Stimulated activated CD8-positive, alpha-beta memory T cell treated with anti-CD3 and anti-CD28 coated beads, Interleukin-4, amount 100 ng/mL, for 24 hours (primary cell): ENCODE measurements around the gene AMOTL1.
"Not testable (repeated sequence)": the region's sequence is repeated elsewhere in the genome, so short reads cannot be mapped to it uniquely, and the experiment has no call there.

Source experiments
- DNase-seq: peaks from one replicate; pipeline ENCODE4 v3.0.0-alpha.2; 2020; ENCODE audit warnings: low read depth

AMOTL1 gene

DNA sequence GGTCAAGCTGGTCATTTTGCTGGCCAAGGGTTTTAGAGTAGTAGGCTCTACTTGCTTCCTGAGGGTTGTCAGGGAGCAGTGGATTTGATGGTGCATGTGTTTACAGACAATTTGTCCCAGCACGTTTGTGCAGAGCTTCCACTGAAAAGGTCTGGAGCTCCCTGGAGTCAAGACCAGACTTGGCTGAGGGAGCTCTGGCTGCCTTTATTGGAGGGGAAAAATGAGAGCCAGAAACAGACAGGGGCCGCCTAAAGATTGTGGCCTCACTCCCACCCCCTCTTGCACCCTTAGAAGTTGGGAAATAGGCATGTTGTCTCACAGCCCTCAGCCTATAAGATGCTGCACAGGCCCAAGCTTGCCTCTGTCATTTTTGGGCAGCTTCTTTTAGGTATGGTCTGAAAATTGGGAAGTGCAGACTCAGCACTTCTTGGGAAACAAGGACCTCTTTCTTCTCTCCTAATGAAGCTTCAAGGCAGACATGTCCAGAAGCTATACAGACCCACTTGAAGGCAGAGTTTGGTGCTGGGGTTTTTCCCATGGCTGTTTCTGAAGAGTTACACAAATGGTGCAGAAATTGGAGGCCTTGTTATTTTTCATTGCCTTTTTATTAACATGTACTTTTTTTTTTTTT lies 55.1 kb downstream of the AMOTL1 start:
- no peak for DNase-seq

DNA sequence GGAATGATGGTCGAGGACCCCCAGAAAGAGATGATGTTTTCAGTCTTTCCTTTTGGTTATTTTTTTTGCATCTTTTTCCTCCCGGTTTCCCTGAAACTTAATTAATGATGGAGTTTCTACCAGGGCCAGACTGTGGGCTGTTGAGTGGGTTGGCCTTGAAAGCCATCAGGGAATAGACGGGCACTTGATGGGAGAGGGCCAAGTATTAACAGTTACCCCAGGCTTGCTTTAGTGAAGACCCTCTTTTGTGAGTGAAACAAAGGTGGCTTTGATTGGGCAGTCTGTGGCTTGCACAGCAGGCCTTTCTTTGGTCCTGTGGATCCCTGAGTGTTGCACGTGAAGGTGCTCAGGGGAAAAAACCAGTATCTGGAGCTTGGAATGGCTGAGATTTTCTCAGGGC lies 56.9 kb downstream of the AMOTL1 start:
- no peak for DNase-seq

DNA sequence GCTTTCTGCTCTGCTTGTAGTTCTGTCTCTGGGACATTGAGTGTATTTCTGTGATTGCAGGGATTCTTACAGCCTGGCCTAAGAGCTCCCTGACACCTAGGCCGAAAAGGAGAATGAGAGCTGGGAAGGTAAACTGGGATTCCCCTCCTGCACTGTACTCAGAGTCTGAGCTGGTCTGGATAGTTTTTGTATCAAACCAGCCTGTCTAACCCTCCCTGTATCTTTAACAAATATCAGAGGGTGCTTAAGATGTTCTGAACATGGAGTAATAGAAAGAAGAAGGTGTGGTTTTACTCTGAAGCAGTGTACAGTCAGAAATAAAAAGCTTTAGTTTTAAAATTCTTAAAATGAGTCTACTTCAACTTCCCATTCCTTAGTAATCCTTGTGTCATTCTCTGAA lies 57.3 kb downstream of the AMOTL1 start:
- no peak for DNase-seq

DNA sequence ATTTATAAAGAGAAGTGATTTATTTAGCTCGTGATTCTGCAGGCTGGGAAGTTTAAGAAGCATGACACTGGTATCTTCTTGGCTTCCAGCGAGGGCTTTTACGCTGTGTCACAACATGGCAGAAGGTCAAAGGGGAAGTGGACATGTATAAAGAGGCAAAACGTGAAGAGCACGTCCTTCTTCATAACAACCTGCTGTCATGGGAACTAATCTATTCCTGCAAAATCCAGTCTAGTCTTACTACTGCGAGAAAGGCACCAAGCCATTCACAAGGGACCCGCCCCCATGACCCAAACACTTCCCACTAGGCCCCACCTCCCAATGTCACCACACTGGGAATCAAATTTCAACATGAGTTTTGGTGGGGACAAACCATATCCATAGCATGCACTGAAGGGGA lies 58.3 kb downstream of the AMOTL1 start:
- DNase-seq = no peak

DNA sequence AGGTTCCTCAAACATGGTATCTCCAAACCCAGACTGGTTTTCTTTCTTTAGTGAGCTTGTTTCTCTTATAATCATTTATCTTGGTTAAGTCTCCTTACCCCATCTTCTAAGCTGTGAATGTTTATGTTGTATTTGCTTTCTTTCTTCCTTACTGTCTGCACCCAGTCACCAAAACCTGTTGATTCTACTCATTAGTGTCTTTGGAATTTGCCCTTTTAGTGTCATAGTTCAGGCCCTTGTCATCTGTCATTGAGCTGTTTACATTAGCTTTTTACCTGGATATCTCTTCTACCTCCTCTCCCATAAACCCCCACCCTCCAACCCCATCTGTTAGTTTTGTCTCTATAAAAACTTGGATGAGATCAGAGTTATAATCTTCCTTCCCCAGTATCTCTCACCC lies 59.9 kb downstream of the AMOTL1 start:
- no peak for DNase-seq

DNA sequence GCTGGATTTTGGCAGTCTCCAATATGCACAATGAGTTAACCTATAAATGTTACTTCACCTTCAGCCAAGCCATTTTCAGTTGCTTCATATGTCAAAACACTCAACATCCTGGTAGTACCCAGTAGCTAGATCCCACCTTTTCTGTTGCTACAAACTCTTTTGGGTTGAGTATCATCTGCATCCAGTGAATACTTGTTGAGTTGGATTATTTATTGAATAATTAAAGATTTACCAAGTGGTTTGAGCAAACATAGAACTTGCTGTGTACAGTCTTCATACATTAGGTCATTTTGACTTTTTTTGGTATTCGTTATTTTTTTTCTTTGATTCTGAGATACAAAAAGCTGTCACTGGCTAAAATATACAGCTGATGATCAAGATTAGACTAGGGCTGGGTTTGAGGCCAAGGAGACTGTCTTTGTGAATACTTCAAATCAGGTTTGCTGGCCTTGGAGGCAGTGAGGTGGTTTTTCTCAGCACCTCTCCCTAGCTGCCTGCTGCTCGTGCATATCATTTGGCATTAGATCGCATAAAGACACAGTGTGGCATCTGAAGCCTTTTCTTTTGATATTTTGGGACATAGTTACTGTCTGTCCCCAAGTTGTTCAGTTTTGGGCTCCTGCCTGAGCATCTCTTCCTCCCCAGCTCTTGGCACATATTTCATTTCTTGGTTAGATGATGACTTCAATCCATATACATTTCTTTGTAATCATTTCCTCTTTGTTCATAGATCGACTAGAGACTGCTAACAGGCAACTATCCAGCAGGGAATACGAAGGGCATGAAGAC lies 62.8 kb downstream of the AMOTL1 start:
- no peak for DNase-seq

DNA sequence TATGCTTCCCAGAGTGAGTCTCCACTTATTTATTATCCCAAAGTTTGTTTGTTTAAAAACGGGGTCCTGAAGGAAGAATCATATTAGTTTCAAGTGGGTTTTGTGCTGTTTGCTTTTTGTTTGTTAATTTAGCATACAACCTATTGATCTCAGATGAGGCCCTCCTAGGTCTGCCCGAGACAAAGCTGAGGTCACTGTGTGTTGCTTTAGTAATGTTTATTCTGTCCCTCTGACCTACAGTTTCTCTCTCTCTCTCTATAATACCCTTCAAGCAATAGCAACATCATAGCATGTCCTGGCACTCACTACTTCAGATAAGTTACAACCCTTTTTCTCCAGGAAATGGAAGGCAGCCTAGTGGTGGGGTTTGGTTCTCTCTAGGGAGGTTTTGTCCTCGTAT lies 63.4 kb downstream of the AMOTL1 start:
- no peak for DNase-seq

DNA sequence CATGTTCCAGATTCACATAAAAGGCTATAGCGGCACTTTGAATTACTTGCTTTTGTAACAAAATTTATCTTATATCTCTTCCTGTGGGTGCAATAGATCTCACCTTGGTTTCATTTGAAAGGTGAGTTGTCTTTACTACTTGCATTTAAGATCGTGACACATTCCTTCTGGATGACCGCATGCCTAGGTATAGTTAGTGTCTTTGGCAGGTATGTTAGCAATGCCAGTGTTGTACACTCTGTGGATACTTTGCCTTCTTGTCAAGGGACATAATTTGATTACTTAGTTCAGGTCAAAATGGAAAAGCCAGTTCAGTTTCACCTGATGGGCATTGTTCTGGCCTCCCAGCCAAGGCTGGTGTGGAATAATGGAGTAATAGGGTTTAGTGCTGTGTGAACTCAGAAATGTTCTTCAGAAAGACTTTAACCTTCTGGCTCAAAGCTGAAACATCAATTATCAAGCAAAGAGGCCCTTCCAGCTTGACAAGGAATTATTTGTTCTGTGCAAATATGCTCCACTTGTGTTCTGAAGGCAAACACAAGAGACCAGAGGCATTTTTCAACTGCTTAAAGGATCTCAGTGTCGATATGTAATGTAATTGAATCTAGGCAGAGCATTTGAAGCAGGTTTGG lies 64.6 kb downstream of the AMOTL1 start:
- no peak for DNase-seq

DNA sequence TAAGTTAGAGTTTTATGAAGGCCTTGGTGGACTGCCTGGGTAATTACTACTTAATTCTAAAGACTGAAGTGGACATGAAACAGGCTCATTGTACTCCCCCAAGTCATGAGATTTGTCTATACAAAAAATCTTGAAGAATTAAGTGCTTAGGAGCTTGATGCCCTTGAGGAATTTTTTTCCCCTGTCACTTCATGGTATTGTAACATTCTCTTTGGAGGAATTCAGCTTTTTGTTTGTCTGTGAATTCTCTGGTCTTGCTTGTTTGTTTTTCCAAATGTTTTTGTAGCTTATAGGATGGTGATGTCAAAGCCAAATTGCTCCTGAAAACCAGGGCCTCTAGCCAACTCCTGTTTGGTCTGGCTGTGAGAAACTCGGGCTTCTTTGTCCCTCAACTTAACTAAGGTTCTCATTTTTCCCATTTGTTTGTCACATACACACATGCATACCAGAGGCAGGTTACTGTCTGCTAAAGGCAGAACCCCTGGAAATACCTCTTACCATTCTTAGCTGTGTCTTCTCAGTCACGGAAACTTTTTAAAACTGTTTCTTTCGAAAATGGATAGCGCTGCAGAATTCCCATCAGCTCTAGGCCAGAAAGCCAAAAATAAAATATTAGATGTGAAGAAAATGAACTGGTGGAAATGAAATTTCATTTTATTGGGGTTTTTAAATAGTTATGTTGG lies 66.9 kb downstream of the AMOTL1 start:
- DNase-seq = no peak

DNA sequence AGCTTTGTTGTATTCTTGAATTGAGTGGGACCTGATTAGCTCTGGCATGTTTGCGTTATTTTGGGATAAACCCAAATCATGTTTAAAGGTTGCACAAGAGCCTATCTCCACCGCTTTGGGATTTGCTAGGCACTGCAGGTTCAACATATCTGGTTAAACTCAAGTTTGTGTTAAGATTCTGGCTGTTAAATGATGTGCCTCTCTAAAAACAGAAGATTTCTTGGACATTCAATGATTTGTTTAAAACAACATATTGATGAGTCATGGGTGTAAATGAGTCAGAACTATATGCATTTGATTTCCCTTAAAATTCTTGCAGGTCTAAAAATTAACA lies 67.4 kb downstream of the AMOTL1 start:
- no peak for DNase-seq

DNA sequence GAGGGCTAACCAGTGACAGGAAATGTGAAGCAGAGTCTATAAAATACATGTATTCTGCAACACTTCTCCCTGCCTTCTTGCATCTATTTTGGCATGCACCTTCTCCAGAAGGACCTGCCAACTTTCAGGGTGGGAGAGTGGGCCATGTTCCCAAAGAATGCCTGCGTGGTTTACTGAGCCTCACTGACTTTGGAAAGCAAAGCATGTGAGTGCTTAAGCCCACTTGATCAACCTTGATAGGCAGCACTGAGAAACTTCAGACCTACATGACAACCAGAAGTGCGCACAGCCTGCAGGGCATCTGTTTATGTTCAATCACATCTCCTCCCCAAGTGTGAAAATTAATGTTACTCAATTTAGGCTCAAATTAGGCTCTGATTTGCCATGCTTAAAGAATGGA lies 69.2 kb downstream of the AMOTL1 start:
- no peak for DNase-seq

DNA sequence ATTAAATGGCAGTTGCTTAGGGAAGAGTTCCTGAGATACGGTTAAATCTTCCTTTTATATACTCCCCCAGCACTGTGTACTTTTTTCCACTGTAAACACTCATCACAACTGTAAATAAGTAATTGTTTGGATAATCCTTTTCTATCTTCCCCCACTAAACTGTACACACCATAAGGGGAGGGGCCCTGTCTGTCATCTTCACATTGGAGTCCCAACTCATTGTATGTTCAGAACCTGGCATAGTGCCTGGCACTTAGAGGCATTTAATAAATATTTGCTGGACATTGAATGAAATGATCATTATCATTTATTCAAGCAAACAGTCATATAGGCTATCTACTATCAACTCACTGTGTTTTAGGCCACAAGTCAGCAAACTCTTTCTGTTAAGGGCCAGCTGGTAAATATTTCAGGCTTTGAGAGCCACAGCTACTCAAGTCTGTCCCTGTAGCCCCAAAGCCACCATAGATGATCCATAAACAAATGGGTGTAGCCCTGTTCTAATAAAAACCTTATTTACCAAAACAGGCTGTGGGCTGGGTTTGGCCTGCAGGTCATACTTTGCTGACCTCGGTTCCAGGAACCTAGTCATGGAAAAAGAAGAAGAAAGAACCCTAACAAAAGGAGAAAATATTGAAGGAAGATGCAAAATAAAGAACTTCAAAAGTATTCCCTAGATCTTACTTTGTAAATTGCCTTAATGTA lies 70.0 kb downstream of the AMOTL1 start:
- no peak for DNase-seq

DNA sequence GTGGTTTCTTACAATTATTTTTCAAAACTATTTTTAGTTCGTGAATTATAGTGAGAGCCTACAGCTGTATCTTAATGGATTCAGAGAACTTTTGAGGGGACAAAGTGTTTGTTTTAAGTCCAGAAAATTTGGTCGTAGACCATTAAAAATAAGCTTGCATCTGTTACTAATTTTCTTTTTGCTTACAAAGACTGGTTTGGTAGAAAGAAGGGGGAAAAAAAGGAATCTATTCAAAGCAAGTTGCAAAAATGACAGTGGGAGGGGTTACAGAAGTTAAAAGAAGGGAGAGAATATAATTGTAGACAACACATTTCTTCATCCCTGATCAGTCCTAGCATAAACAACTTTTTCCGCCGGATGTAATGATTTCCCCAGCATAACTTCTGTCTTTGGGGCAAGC lies 72.1 kb downstream of the AMOTL1 start:
- no peak for DNase-seq

DNA sequence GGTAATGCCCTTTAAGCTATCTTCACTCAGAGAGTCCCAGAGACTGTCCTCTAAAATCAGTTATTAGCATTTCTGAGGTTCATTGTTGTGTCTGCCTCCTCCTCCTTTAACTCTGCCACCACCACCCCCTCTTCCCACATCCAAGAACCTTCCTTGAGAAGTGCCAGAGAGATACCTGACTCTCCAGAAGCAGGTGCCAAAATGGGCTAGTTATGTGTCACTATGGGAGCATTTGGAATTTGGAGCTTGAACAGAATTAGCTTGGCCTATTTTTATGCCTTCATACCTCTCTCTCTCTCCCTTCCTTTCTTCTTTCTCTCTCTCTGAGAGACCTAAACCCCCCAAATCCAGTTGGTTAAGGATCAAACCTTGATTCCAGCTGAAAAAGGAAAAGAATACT lies 75.9 kb downstream of the AMOTL1 start:
- DNase-seq = no peak

DNA sequence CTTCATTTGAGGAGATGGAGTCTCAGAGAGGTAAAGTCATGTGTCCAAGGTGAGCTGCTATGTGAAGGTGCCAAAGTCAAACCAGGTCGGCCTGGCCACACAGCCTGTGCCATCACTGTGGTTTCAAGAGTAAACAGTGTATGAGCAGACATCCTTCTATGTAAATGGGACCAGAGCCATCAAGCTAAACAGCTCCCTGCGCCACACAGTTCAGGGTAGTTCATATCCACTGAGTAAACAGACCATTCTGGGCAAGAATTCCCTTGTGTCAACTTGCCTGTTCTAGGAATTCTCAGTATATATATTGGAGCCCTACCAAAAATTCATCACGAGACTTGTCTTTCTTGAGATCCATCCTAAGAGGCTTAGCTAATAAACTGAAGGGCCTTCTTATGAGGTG lies 77.5 kb downstream of the AMOTL1 start:
- DNase-seq = no peak

DNA sequence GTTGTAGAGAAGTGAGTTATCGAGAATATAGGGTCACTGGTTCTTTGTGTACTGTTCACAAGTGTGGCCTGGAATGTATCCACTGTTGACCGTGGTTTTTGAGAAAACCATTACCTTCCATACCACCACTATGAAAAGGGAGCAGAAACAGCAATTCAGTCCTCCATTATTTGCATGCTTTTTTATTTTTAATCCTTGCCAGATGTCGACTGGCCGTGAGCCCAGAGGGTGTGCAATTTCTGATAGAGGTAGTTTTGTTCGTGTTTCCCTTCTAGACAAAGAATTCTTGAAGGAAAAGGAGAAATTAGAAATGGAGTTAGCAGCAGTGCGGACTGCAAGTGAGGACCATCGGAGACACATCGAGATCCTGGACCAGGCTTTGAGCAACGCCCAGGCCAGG lies 81.7 kb downstream of the AMOTL1 start:
- DNase-seq = no peak

DNA sequence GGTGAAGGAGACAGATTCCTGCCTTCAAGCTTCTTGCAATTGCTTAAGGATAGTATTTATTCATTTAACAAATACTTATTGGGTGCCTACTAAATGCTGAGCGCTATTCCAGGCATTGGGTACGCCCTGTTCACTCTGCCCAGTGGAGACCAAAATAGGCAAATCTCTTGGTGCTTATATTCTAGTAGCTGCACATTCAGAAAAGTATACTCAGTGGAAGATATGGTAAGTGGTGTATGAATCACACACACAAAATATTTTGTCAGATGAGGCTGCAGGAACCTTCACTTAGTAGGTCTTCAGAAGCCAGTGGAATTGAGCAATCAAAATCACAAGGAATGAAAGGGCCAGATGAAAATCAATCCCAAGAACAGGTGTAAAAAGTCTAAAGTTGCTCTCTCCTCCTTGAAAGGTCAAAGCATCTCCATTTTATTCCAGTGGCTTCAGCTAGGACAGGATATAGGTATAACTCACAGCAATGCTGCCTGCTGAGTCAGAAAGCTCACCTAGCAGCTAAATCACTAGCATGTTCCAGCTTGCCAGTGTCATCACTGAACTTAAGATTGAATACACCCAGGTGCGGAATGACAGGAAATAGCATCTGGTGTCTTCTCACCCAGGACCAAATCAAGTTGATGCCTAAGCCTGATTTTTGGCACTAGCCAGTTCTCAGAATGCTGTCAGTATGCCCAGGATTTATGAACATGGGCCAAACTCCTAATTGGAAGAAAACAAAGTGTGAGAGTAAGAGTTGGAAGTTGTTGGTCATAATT lies 83.9 kb downstream of the AMOTL1 start:
- DNase-seq = no peak

DNA sequence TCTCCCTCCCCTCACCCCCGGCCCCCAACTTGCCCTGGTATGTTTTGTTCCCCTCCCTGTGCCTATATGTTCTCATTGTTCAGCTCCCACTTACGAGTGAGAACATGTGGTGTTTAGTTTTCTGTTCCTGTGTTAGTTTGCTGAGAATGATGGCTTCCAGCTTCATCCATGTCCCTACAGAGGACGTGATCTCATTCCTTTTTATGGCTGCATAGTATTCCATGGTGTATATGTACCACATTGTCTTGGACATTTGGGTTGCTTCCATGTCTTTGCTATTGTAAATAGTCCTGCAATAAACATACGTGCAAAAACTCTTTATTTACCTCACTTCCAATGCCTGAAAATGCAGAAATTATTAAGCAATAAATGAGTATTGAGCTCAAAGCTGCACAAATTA lies 85.1 kb downstream of the AMOTL1 start:
- DNase-seq = not testable (repeated sequence)

DNA sequence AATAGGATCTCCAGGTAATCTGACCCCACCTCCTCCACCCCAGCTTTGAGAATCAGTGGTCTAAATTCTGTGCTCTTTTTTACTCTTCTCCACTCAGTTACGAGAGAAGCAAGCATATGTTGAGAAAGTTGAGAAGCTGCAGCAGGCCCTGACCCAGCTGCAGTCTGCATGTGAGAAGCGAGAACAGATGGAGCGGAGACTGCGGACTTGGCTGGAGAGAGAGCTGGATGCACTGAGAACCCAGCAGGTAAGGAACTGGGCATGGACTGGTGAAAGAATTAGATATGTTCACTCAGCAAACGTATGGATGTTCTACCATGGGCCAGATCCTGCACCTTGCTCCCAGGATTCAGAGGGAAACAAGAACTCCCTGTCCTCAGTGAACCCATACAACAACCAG lies 85.7 kb downstream of the AMOTL1 start:
- no peak for DNase-seq

DNA sequence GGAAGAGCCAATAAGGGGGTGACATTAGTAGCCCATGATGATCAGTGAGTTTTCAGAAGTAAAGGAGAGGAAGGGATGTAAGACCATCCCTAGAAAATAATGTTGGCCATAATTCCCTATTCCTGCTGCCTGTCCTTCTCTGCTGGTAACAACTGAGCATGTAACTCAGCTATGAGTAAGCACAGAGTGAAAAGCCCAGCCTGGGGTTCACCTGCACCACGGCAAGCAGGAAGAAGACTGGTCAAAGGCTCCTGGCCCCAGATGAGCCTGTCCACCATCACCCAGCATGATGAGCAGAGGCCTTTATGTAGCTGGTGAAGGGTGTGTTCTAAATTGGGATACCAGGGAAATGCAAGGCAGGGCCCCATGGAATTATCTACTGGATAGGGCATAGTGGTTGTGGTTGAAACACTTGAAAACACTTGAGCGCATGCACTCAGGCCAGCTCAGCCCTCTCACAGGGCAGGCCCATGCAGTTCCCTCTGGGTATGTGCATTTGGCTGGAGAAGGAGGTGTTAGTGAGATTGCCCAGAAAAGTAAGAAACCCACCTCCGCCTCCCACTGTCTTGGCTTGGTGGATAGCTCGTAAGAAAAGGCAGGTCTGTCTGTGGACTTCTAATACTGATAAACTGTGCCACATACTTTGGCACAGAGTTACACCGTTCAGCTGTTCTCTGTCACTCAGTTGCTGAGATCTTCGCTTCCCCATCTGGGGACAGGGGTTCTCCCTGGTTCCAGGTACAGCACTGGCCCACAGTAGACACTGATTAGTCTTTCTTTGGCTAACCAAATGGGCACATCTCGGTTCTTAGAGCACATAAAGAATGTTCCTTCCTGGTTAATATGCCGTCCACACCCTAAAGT lies 86.8 kb downstream of the AMOTL1 start:
- no peak for DNase-seq

DNA sequence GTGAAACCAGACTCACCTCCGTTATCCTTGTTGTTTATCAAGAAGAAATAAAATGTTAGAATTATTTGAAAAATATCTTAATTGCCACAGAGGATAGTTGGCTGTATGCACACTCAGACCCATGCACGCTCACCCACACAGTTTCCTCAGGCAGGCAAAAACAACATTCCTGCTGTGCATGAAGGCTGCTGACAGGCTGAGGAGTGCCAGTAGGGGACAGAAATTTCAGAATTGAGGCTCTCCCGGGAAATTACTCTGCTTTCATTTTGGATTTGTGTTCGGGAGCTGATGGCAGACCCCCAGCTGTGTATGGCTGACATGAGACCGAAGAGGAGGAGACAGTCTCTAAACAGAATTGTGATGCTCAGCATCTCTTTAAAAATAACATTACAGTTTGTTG lies 87.5 kb downstream of the AMOTL1 start:
- no peak for DNase-seq
